Upper lobe of left lung (tissue), 4 donors: Measurements from ENCODE around the gene AAGAB.

Source experiments
- CTCF ChIP-seq, 6 experiments: fragments of 450-650 bp in 4 of 6; fragments of 200-600 bp in 2 of 6; sonication (generic) in 2 of 6; IDR thresholded peaks; one replicate each; pipeline ENCODE4 v1.5.1; 2016 to 2019; ENCODE audit warnings: antibody characterized with exemption in 6 of 6
- EP300 ChIP-seq, 4 donors: sonication (generic); formaldehyde crosslinking; IDR thresholded peaks; one replicate each; pipeline ENCODE4 v1.5.1; 2017; ENCODE audit warnings: antibody characterized with exemption in 4 of 4, control low read depth in 2 of 4
- POLR2A ChIP-seq, 4 donors: fragments of 450-650 bp; IDR thresholded peaks; one replicate each; pipeline ENCODE4 v1.5.1; 2016 to 2017; ENCODE audit warnings: antibody characterized with exemption in 4 of 4, mild to moderate bottlenecking in 2 of 4
- POLR2AphosphoS5 ChIP-seq, 2 donors: sonication (generic); formaldehyde crosslinking; IDR thresholded peaks; one replicate each; pipeline ENCODE4 v1.5.1; 2017; ENCODE audit warnings: antibody characterized with exemption in 2 of 2

- TF ChIP-seq CTCF (IDR thresholded peaks at IDR 0.05) (no peak), POLR2A (IDR thresholded peaks at IDR 0.05) (no peak), POLR2AphosphoS5 (IDR thresholded peaks at IDR 0.05) (no peak), EP300 (IDR thresholded peaks at IDR 0.05) (no peak)
Measured at GRCh38 chr15:67186688-67187087, 67.8 kb downstream of the AAGAB start.
